ENCODE data around the gene C2CD3. TPM values are rescaled to one million over a fixed set of nuclear protein-coding genes. Genes with fewer than 3 reads are reported as not detected.
A peak's percentile ranks its signal among the peaks of the same experiment; 100 is the strongest.

C2CD3 gene
- total and polyA plus RNA-seq, 9 of the 15 experiments (the other 6 are each of a cell fraction or from before 2014, with no cell fraction given), result 4.4 to 20.2 (median 15.4) TPM

DNA sequence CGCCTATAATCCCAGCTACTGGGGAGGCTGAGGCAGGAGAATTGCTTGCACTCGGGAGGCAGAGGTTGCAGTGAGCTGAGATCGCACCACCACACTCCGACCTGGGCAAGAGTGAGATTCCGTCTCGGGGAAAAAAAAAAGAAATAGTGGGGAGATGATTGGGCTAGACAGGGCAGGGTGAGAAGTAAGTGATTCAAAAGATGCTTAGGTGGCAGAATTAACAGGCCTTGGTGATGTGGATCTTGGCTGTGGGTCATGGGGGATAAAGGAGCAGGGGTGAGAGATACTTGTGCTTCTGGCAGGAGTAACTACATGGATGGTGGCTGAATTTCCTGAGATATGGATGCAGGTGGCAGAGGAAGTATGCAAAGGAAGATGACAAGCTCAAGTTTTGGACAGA lies 148.8 kb downstream of the C2CD3 start:
- intact Hi-C loops (cut with micrococcal nuclease), result no loop called here
- no peak for FAIRE-seq

DNA sequence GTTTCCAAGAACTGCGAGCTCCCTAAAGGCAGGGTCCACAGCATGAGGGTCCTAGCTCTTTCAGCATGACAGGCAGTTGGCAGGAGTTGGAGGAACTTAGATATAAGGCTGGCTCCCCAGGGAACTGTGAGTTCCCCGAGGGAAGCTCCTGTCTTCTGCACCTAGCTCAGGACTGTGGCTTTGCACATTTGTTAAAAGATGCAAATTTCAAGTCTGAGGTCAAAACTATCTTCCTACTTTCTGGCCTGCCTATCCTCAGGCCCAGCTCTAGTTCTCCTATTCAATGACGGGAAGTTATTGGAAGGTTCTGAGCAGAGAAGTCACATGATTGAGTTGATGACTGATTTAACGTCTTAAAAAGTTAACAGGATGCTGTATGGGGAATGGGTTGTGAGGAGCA lies 150.3 kb downstream of the C2CD3 start:
- TF ChIP-seq PHF21A (IDR thresholded peaks at IDR 0.05; ENCODE audit: borderline replicate concordance, low read depth), result no peak
- TF ChIP-seq, protein P1, sequence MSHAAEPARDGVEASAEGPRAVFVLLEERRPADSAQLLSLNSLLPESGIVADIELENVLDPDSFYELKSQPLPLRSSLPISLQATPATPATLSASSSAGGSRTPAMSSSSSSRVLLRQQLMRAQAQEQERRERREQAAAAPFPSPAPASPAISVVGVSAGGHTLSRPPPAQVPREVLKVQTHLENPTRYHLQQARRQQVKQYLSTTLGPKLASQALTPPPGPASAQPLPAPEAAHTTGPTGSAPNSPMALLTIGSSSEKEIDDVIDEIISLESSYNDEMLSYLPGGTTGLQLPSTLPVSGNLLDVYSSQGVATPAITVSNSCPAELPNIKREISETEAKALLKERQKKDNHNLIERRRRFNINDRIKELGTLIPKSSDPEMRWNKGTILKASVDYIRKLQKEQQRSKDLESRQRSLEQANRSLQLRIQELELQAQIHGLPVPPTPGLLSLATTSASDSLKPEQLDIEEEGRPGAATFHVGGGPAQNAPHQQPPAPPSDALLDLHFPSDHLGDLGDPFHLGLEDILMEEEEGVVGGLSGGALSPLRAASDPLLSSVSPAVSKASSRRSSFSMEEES (CRISPR knock-in tag; IDR thresholded peaks at IDR 0.05), result peak; percentile 76
- TF ChIP-seq RBM34 (IDR thresholded peaks at IDR 0.05; ENCODE audit: borderline replicate concordance, insufficient read depth, low read length), result no peak
- no peak for FAIRE-seq
- ATAC-seq, result no peak
- in situ Hi-C loops (cut with MboI), result no loop called here
- Histone ChIP-seq H3K4me3 (no peak overlapping the region), H3K36me3 (ENCODE audit: control insufficient read depth, insufficient read depth, low read length) (no peaks in the 10 kb centered on the region; the same call in 2 of the 3 replicates), H2AFZ (ENCODE audit: low read depth, low read length) (no peak overlapping the region), H3K9me1 (ENCODE audit: control insufficient read depth, insufficient read depth, low read length) (no peaks in the 10 kb centered on the region), H4K20me1 (replicated peaks; ENCODE audit: control insufficient read depth, insufficient read depth, low read length) (peaks cover 6% of the 10 kb centered on the region), H3K9me3 (replicated peaks; ENCODE audit: control insufficient read depth, insufficient read depth, low read depth, low read length) (no peaks in the 10 kb centered on the region), H3K4me1 (replicated peaks in 1 of 2; ENCODE audit: control insufficient read depth in 2 of 2, insufficient read depth in 2 of 2, low read length in 2 of 2) (peaks cover 14 to 27% of the 10 kb centered on the region in 2 experiments; a peak in 4 of 5 replicates), H3K27ac (ENCODE audit: extremely low read depth, low read depth, low read length) (no peak overlapping the region), H3K27me3 (ENCODE audit: control insufficient read depth in 2 of 2, insufficient read depth in 2 of 2, low read length in 2 of 2) (no peaks in the 10 kb centered on the region), H3K79me2 (ENCODE audit: control insufficient read depth, insufficient read depth, low read length) (no peaks in the 10 kb centered on the region), H3K9ac (ENCODE audit: insufficient read depth in 1 of 2, low read depth in 2 of 2, low read length in 2 of 2) (no peak overlapping the region), H3K4me2 (ENCODE audit: insufficient read depth, low read length) (no peak overlapping the region)
- POLR2A ChIA-PET, result interaction anchor here (0.8 kb wide), 1 partner anchor 10 kb away, joined by 3 read pairs; no protein-coding TSS in a partner anchor
- intact Hi-C loops (cut with micrococcal nuclease), result no loop called here
- WGBS (ENCODE audit: insufficient coverage, low coverage, missing lambda C conversion rate), result 62% methylated on average over 4 of the region's 4 CpGs
- BruUV-seq (replicated peaks), result no TSS peak
- CTCF ChIA-PET (ENCODE audit: low intra/inter-chr PET ratio), result no interaction called here
- no peak for DNase-seq (ENCODE audit: extremely low read depth in 1 of 4, low spot score in 3 of 4)

More for the DNA sequence above, 148.8 kb downstream of the C2CD3 start:
- Histone ChIP-seq H3K9ac (ENCODE audit: insufficient read depth in 1 of 2, low read depth in 2 of 2, low read length in 2 of 2) (no peak overlapping the region), H3K9me1 (ENCODE audit: control insufficient read depth, insufficient read depth, low read length) (no peaks in the 10 kb centered on the region), H3K4me2 (ENCODE audit: insufficient read depth, low read length) (no peak overlapping the region), H3K9me3 (replicated peaks; ENCODE audit: control insufficient read depth, insufficient read depth, low read depth, low read length) (no peaks in the 10 kb centered on the region), H3K27ac (ENCODE audit: extremely low read depth, low read depth, low read length) (no peak overlapping the region), H2AFZ (ENCODE audit: low read depth, low read length) (no peak overlapping the region), H3K79me2 (ENCODE audit: control insufficient read depth, insufficient read depth, low read length) (no peaks in the 10 kb centered on the region), H4K20me1 (replicated peaks; ENCODE audit: control insufficient read depth, insufficient read depth, low read length) (no peaks in the 10 kb centered on the region; the same call in 1 of the 2 replicates), H3K4me3 (no peak overlapping the region), H3K36me3 (ENCODE audit: control insufficient read depth, insufficient read depth, low read length) (no peaks in the 10 kb centered on the region; the same call in 2 of the 3 replicates), H3K27me3 (ENCODE audit: control insufficient read depth in 2 of 2, insufficient read depth in 2 of 2, low read length in 2 of 2) (no peaks in the 10 kb centered on the region), H3K4me1 (replicated peaks in 1 of 2; ENCODE audit: control insufficient read depth in 2 of 2, insufficient read depth in 2 of 2, low read length in 2 of 2) (peaks cover 0 to 15% of the 10 kb centered on the region in 2 experiments; a peak in 3 of 5 replicates)
- POLR2A ChIA-PET, result no interaction called here
- in situ Hi-C loops (cut with MboI), result no loop called here
- ATAC-seq, result no peak
- no peak for DNase-seq (ENCODE audit: extremely low read depth in 1 of 4, low spot score in 3 of 4)
- no TSS peak for BruUV-seq (replicated peaks)
- CTCF ChIA-PET (ENCODE audit: low intra/inter-chr PET ratio), result no interaction called here
- TF ChIP-seq MAFK (IDR thresholded peaks at IDR 0.05; ENCODE audit: low read length) (peak; percentile 27; the same call in 1 of the 2 replicates), RFX7 (CRISPR knock-in tag; IDR thresholded peaks at IDR 0.05) (no peak), C11orf30 (IDR thresholded peaks at IDR 0.05; ENCODE audit: low read depth) (peak; percentile 71), ZC3H8 (IDR thresholded peaks at IDR 0.05) (no peak), MAFG (tag; conservative IDR thresholded peaks at IDR 0.05) (0 out of 2 replicates have a peak, but pooled peaks have one; percentile 31), MAFF (IDR thresholded peaks at IDR 0.05; ENCODE audit: low read length) (0 out of 2 replicates have a peak, but pooled peaks have one; percentile 18), ZNF316 (IDR thresholded peaks at IDR 0.05) (peak; percentile 84)
- TF ChIP-seq, protein P2, sequence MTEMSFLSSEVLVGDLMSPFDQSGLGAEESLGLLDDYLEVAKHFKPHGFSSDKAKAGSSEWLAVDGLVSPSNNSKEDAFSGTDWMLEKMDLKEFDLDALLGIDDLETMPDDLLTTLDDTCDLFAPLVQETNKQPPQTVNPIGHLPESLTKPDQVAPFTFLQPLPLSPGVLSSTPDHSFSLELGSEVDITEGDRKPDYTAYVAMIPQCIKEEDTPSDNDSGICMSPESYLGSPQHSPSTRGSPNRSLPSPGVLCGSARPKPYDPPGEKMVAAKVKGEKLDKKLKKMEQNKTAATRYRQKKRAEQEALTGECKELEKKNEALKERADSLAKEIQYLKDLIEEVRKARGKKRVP (CRISPR knock-in tag; IDR thresholded peaks at IDR 0.05), result no peak
- 75% methylated on average over 2 of the region's 6 CpGs for WGBS (ENCODE audit: insufficient coverage, low coverage, missing lambda C conversion rate)
